GM12873 (cell line): ENCODE measurements around the gene ZNRF2.

Experiments used
- TF ChIP-seq, protein P1 (sequence below): IDR thresholded peaks from 2 replicates; pipeline ENCODE4 v1.5.1; 2012; ENCODE audit warnings: low read depth, mild to moderate bottlenecking, moderate library complexity, low read length, control low read depth; ENCODE audit not compliant: insufficient read depth; ENCODE audit errors: missing control alignments

ZNRF2 gene

GRCh38 chr7:30246392-30246791 is 38.0 kb upstream of the ZNRF2 start:
- TF ChIP-seq, protein P1, sequence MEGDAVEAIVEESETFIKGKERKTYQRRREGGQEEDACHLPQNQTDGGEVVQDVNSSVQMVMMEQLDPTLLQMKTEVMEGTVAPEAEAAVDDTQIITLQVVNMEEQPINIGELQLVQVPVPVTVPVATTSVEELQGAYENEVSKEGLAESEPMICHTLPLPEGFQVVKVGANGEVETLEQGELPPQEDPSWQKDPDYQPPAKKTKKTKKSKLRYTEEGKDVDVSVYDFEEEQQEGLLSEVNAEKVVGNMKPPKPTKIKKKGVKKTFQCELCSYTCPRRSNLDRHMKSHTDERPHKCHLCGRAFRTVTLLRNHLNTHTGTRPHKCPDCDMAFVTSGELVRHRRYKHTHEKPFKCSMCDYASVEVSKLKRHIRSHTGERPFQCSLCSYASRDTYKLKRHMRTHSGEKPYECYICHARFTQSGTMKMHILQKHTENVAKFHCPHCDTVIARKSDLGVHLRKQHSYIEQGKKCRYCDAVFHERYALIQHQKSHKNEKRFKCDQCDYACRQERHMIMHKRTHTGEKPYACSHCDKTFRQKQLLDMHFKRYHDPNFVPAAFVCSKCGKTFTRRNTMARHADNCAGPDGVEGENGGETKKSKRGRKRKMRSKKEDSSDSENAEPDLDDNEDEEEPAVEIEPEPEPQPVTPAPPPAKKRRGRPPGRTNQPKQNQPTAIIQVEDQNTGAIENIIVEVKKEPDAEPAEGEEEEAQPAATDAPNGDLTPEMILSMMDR = no peak

- TF ChIP-seq, protein P1 = no peak
These were observed 36.6 kb upstream of the ZNRF2 start for GRCh38 chr7:30247541-30248401.

- TF ChIP-seq, protein P1 = no peak
These were observed 35.1 kb upstream of the ZNRF2 start for GRCh38 chr7:30249316-30249715.

GRCh38 chr7:30249986-30250774 is 34.2 kb upstream of the ZNRF2 start:
- TF ChIP-seq, protein P1 = no peak

DNA sequence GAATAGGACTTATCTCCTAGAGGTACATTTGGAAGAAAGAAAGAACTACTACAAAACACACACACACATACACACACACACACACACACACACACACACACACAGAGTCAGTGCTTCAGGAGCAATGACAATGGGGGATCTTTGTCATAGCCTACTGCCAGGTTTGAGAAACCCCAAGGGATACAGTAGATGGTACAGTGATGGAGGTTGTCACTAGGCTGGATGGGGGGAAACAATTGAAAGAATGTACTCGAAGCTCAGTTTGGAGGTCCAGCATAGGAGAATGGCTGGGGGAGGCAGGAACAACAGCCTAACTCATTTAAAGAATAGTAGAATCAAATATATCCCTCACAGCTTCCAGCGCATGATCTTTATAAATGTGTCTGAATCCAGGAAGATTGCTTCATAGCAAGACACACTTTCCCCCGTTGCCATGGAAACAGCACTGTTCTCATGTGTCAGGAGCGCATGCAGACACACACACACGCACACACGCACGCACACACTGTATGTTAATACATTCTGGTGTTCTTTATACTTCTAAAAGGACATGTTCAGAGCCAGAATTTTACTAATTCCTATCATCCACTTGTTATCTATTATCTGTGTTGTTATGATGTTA is 32.6 kb upstream of the ZNRF2 start:
- TF ChIP-seq, protein P1 = no peak

DNA sequence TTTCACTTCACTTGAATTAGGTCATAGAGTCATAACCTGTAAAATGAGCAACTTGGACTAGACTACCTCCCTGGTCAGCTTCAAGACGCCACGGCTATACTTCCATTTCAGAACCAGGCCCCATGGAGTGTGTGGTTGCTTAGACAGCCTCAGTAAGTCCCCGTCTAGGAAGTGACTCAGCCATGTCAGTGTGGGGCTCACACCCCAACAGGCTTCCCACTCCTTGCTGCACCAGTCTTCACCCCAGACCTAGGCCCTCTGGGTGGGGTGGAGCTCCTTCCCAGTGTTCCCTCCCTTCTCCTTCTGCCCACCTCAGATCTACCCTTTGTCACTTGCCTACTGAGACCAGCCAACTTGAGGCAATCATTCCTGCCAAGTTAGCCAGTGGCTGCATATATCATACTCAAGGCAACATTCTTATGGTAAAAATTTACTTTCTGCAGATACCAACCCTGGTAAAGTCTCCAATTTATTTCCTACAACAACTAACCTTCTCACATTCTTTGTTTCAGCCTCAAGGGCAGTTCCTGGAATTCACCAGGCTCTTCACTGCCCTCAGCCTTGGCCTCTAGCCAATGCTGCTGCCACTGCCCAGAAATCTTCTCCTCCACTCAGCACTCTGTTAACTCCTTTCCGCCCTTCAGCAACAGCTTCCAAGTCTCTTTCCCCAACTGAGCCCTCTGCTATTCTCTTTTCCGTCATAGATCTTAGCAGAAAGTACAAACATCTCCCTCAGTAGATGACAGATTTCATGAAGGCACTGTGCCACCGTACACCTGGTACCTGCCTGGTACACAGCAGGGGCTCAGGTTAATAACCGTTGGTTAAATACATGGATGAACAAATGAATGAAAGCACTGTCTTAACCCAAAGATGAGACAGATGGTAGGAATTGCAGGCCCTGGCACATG is 31.3 kb upstream of the ZNRF2 start:
- TF ChIP-seq, protein P1 = no peak
